ENCODE data around the gene KPNA6.
"Not testable (repeated sequence)": the region's sequence is repeated elsewhere in the genome, so short reads cannot be mapped to it uniquely, and the experiment has no call there.

The KPNA6 gene

DNA sequence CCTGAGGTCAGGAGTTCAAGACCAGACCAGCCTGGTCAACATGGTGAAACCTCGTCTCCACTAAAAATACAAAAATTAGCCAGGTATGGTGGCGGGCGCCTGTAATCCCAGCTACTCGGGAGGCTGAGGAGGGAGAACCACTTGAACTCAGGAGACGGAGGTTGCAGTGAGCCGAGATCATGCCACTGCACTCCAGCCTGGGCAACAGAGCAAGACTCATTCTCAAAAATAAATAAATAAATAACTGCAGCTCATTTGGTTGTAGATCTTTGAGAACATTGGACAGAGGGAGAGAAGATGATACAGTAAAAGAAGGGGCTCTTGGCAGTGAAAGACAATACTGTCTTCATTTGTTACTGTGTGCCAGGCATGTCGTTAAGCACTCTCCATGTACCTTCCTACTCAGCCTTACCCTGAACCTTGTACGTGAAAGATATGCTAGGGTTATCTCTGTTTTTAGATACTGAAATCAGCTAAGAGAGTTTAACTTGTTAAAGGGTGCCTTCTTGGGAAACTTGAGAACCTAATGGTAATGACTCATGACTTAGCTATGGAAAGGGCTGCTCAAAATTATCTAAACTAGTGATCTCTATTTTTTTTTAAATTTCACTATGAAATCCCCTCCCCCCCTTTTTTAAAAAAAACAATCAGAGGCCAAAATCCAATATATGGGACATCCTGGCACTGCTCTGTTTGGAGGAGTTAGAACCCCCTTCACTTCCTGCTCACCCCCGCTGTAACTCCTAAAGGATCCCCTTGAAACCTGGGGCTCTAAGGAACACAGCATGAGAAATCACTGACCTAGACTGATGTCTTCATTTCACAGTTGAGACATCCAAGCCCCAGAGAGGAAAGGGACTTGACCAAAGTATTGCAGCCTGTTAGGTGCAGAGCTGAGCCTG lies 6.8 kb upstream of the KPNA6 start:
- Histone ChIP-seq H3K36me3 (ENCODE audit: control insufficient read depth, insufficient read depth, low read length) (peaks cover 33% of the 10 kb centered on the region), H3K27me3 (ENCODE audit: control insufficient read depth, insufficient read depth, low read length, poor library complexity, severe bottlenecking) (no peaks in the 10 kb centered on the region), H3K4me3 (ENCODE audit: insufficient read depth, low read depth, low read length) (no peak overlapping the region), H3K27ac (ENCODE audit: insufficient read depth, low read depth, low read length, poor library complexity, severe bottlenecking) (no peak overlapping the region), H3K4me1 (ENCODE audit: control insufficient read depth, insufficient read depth, low read length) (no peaks in the 10 kb centered on the region), H3K9me3 (ENCODE audit: control insufficient read depth, low read length) (no peaks in the 10 kb centered on the region)
- 93 to 96% methylated on average over 9 of the region's 9 CpGs for WGBS, 2 experiments

GRCh38 chr1:32104127-32104526 lies 3.7 kb upstream of the KPNA6 start:
- WGBS, 2 experiments: 83 to 88% methylated on average over 4 of the region's 4 CpGs
- Histone ChIP-seq H3K4me1 (ENCODE audit: control insufficient read depth, insufficient read depth, low read length) (no peaks in the 10 kb centered on the region), H3K27ac (ENCODE audit: insufficient read depth, low read depth, low read length, poor library complexity, severe bottlenecking) (no peak overlapping the region), H3K4me3 (ENCODE audit: insufficient read depth, low read depth, low read length) (no peak overlapping the region), H3K27me3 (ENCODE audit: control insufficient read depth, insufficient read depth, low read length, poor library complexity, severe bottlenecking) (no peaks in the 10 kb centered on the region), H3K9me3 (ENCODE audit: control insufficient read depth, low read length) (no peaks in the 10 kb centered on the region), H3K36me3 (ENCODE audit: control insufficient read depth, insufficient read depth, low read length) (peaks cover 14% of the 10 kb centered on the region)

DNA sequence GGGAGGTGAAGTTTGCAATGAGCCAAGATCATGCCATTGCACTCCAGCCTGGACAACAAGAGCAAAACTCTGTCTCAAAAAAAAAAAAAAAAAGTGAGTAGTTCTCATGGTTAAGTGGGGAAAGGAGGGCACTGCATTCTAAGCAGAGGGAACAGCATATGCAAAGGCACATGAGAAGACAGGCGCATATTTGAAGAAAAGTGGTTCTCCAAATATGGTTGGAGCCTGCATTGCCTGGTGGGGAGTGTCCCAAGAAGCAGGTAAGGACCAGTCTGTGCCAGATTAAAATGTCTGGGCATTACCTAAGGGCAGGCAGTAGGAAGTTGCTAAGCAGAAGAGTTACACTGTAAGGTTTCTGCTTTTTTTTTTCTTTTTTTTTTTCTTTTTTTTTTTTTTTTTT lies 2.5 kb upstream of the KPNA6 start:
- peaks cover 14% of the 10 kb centered on the region for H3K36me3 ChIP-seq (ENCODE audit: control insufficient read depth, insufficient read depth, low read length)
- H3K9me3 ChIP-seq (ENCODE audit: control insufficient read depth, low read length): no peaks in the 10 kb centered on the region
- H3K27ac ChIP-seq (ENCODE audit: insufficient read depth, low read depth, low read length, poor library complexity, severe bottlenecking): no peak overlapping the region
- WGBS, 2 experiments: 94 to 95% methylated on average over 1 of the region's 1 CpG
- H3K4me1 ChIP-seq (ENCODE audit: control insufficient read depth, insufficient read depth, low read length): no peaks in the 10 kb centered on the region
- no peaks in the 10 kb centered on the region for H3K27me3 ChIP-seq (ENCODE audit: control insufficient read depth, insufficient read depth, low read length, poor library complexity, severe bottlenecking)
- H3K4me3 ChIP-seq (ENCODE audit: insufficient read depth, low read depth, low read length): no peak overlapping the region

- Histone ChIP-seq H3K36me3 (ENCODE audit: control insufficient read depth, insufficient read depth, low read length) (peaks cover 7% of the 10 kb centered on the region), H3K27me3 (ENCODE audit: control insufficient read depth, insufficient read depth, low read length, poor library complexity, severe bottlenecking) (no peaks in the 10 kb centered on the region)
These were observed 1.1 kb upstream of the KPNA6 start for GRCh38 chr1:32106663-32107275.

GRCh38 chr1:32111040-32111623 lies 3.3 kb downstream of the KPNA6 start:
- 93 to 100% methylated on average over 2 of the region's 2 CpGs for WGBS, 2 experiments
- Histone ChIP-seq H3K9me3 (ENCODE audit: control insufficient read depth, low read length) (no peaks in the 10 kb centered on the region), H3K36me3 (ENCODE audit: control insufficient read depth, insufficient read depth, low read length) (no peaks in the 10 kb centered on the region), H3K4me3 (ENCODE audit: insufficient read depth, low read depth, low read length) (no peak overlapping the region), H3K27me3 (ENCODE audit: control insufficient read depth, insufficient read depth, low read length, poor library complexity, severe bottlenecking) (no peaks in the 10 kb centered on the region), H3K27ac (ENCODE audit: insufficient read depth, low read depth, low read length, poor library complexity, severe bottlenecking) (no peak overlapping the region), H3K4me1 (ENCODE audit: control insufficient read depth, insufficient read depth, low read length) (no peaks in the 10 kb centered on the region)

More at GRCh38 chr1:32106663-32107275, 1.1 kb upstream of the KPNA6 start:
- Histone ChIP-seq H3K27ac (ENCODE audit: insufficient read depth, low read depth, low read length, poor library complexity, severe bottlenecking) (no peak overlapping the region), H3K9me3 (ENCODE audit: control insufficient read depth, low read length) (no peaks in the 10 kb centered on the region), H3K4me3 (ENCODE audit: insufficient read depth, low read depth, low read length) (no peak overlapping the region), H3K4me1 (ENCODE audit: control insufficient read depth, insufficient read depth, low read length) (no peaks in the 10 kb centered on the region)
- WGBS, 2 experiments: 92 to 95% methylated on average over 9 of the region's 9 CpGs

DNA sequence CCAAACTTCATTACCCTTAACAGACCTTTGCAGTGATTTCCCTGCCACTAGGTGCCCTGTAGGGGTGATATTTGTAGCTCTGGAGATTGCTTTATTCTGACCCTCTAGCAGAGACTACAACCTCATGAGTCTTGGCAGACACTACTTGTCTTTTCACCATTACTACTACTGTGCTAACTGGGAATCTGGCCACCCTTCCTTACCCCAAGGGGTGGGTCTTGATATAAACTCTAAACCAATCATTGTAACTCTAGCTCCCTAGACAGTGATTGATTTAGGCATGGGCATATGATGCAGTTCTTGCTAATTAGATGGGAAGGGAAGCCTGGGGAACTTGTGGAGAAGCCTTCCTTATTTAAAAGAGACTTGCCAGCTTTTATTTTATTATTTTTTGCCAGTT lies 3.9 kb downstream of the KPNA6 start:
- Histone ChIP-seq H3K27ac (ENCODE audit: insufficient read depth, low read depth, low read length, poor library complexity, severe bottlenecking) (no peak overlapping the region), H3K4me1 (ENCODE audit: control insufficient read depth, insufficient read depth, low read length) (no peaks in the 10 kb centered on the region), H3K9me3 (ENCODE audit: control insufficient read depth, low read length) (no peaks in the 10 kb centered on the region), H3K4me3 (ENCODE audit: insufficient read depth, low read depth, low read length) (no peak overlapping the region), H3K36me3 (ENCODE audit: control insufficient read depth, insufficient read depth, low read length) (no peaks in the 10 kb centered on the region), H3K27me3 (ENCODE audit: control insufficient read depth, insufficient read depth, low read length, poor library complexity, severe bottlenecking) (no peaks in the 10 kb centered on the region)

DNA sequence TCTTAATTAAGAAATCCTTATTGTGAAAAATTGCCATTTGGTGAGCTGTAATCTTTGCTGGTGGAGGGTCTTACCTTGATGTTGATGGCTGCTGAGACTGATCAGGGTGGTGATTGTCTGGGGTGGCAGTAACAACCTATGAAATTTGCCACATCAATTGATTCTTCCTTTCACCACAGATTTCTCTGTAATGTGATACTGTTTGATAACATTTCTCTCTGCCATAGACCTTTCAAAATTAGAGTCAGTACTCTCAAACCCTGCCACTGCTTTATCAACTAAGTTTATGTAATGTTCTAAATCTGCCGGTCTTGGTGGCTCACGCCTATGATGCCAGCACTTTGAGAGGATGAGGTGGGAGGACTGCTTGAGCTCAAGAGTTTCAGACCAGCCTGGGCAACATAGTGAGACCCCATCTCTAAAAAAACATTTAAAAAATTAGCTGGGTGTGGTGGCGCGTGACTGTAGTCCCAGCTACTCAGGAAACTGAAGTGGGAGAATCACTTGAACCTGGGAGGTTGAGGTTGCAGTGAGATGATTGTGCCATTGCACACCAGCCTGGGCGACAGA lies 5.0 kb downstream of the KPNA6 start:
- H3K27ac ChIP-seq (ENCODE audit: insufficient read depth, low read depth, low read length, poor library complexity, severe bottlenecking): no peak overlapping the region
- no peaks in the 10 kb centered on the region for H3K9me3 ChIP-seq (ENCODE audit: control insufficient read depth, low read length)
- WGBS, 2 experiments: 95 to 96% methylated on average over 5 of the region's 5 CpGs

GRCh38 chr1:32113436-32113835 lies 5.6 kb downstream of the KPNA6 start:
- not testable (repeated sequence) for H3K27me3 ChIP-seq (ENCODE audit: control insufficient read depth, insufficient read depth, low read length, poor library complexity, severe bottlenecking); H3K4me1 ChIP-seq (ENCODE audit: control insufficient read depth, insufficient read depth, low read length); H3K27ac ChIP-seq (ENCODE audit: insufficient read depth, low read depth, low read length, poor library complexity, severe bottlenecking); H3K9me3 ChIP-seq (ENCODE audit: control insufficient read depth, low read length); H3K4me3 ChIP-seq (ENCODE audit: insufficient read depth, low read depth, low read length); H3K36me3 ChIP-seq (ENCODE audit: control insufficient read depth, insufficient read depth, low read length)
- WGBS, 2 experiments: 90 to 95% methylated on average over 4 of the region's 4 CpGs

More for the DNA sequence above, 5.0 kb downstream of the KPNA6 start:
- Histone ChIP-seq H3K4me1 (ENCODE audit: control insufficient read depth, insufficient read depth, low read length) (no peaks in the 10 kb centered on the region), H3K27me3 (ENCODE audit: control insufficient read depth, insufficient read depth, low read length, poor library complexity, severe bottlenecking) (no peaks in the 10 kb centered on the region), H3K36me3 (ENCODE audit: control insufficient read depth, insufficient read depth, low read length) (no peaks in the 10 kb centered on the region), H3K4me3 (ENCODE audit: insufficient read depth, low read depth, low read length) (no peak overlapping the region)

- Histone ChIP-seq H3K4me3 (ENCODE audit: insufficient read depth, low read depth, low read length) (no peak overlapping the region), H3K27me3 (ENCODE audit: control insufficient read depth, insufficient read depth, low read length, poor library complexity, severe bottlenecking) (no peaks in the 10 kb centered on the region), H3K36me3 (ENCODE audit: control insufficient read depth, insufficient read depth, low read length) (no peaks in the 10 kb centered on the region), H3K4me1 (ENCODE audit: control insufficient read depth, insufficient read depth, low read length) (no peaks in the 10 kb centered on the region), H3K27ac (ENCODE audit: insufficient read depth, low read depth, low read length, poor library complexity, severe bottlenecking) (no peak overlapping the region), H3K9me3 (ENCODE audit: control insufficient read depth, low read length) (no peaks in the 10 kb centered on the region)
- WGBS, 2 experiments: 86 to 100% methylated on average over 1 of the region's 2 CpGs
These were observed 6.6 kb downstream of the KPNA6 start for GRCh38 chr1:32114420-32114819.

DNA sequence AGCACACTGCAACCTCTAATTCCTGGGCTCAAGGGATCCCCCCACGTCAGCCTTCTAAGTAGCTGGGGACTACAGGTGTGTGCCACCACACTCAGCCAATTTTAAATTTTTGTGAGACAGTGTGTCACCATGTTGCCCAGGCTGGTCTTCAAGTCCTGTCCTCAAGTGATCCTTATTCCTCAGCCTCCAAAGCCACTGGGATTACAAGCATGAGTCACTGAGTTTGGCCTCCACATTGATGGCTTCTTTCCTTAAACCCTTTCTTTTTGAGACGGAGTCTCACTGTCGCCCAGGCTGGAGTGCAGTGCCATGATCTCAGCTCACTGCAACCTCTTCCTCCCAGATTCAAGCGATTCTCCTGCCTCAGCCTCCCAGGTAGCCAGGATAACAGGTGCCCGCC lies 7.6 kb downstream of the KPNA6 start:
- H3K4me1 ChIP-seq (ENCODE audit: control insufficient read depth, insufficient read depth, low read length): no peaks in the 10 kb centered on the region
- no peaks in the 10 kb centered on the region for H3K36me3 ChIP-seq (ENCODE audit: control insufficient read depth, insufficient read depth, low read length)
- no peak overlapping the region for H3K27ac ChIP-seq (ENCODE audit: insufficient read depth, low read depth, low read length, poor library complexity, severe bottlenecking)
- H3K4me3 ChIP-seq (ENCODE audit: insufficient read depth, low read depth, low read length): no peak overlapping the region
- 92 to 94% methylated on average over 5 of the region's 5 CpGs for WGBS, 2 experiments
- no peaks in the 10 kb centered on the region for H3K27me3 ChIP-seq (ENCODE audit: control insufficient read depth, insufficient read depth, low read length, poor library complexity, severe bottlenecking)
- no peaks in the 10 kb centered on the region for H3K9me3 ChIP-seq (ENCODE audit: control insufficient read depth, low read length)
